Right atrium auricular region (tissue), 2 donors: ENCODE data around the gene NUDT16L1. TPM values are rescaled to one million over a fixed set of nuclear protein-coding genes. Genes with fewer than 3 reads are reported as not detected.

Source experiments
- DNase-seq: peaks from one replicate; pipeline ENCODE4 v3.0.0-alpha.2; 2019; ENCODE audit warnings: low spot score
- H3K27ac ChIP-seq, 2 donors: fragments of 200-600 bp; sonication (generic); 1 replicate in 1 of 2; 2 replicates in 1 of 2; pipeline ENCODE4 v1.5.1; 2016 to 2019
- H3K27me3 ChIP-seq, 2 donors: fragments of 200-600 bp; sonication (generic); one replicate each; pipeline versions ENCODE4 v1.5.1 to v1.6.0; 2017 to 2019
- H3K36me3 ChIP-seq: fragments of 200-600 bp; sonication (generic); one replicate; pipeline ENCODE4 v1.5.1; 2016
- H3K4me1 ChIP-seq, 2 donors: fragments of 200-600 bp; sonication (generic); one replicate each; pipeline versions ENCODE4 v1.5.1 to v1.6.0; 2017 to 2019
- H3K4me3 ChIP-seq, 2 donors: fragments of 200-600 bp; sonication (generic); 1 replicate in 1 of 2; 2 replicates in 1 of 2; pipeline ENCODE4 v1.5.1; 2017 to 2019; ENCODE audit warnings: mild to moderate bottlenecking in 1 of 2, moderate library complexity in 1 of 2
- H3K9me3 ChIP-seq, 2 donors: fragments of 200-600 bp; sonication (generic); one replicate each; pipeline ENCODE4 v1.5.1; 2019
- CTCF ChIP-seq, 2 donors: fragments of 200-600 bp; sonication (generic); IDR thresholded peaks; one replicate each; pipeline ENCODE4 v1.5.1; 2019; ENCODE audit warnings: antibody characterized with exemption in 2 of 2
- total RNA-seq, 2 donors: library from RNA; depleted of rRNA; stranded (reverse); fragments of >200 nt; gene quantifications; one replicate each; pipeline ENCODE4 v1.1.0, GENCODE V29; 2016

The NUDT16L1 gene
- total RNA-seq, 2 donors from 2014 or later, result 25.5 to 61.5 TPM

GRCh38 chr16:4704913-4705312 lies 11.6 kb downstream of the NUDT16L1 start:
- Histone ChIP-seq H3K4me1 (no peaks in the 10 kb centered on the region), H3K27me3 (no peaks in the 10 kb centered on the region), H3K36me3 (peaks cover 66% of the 10 kb centered on the region), H3K4me3 (no peak overlapping the region), H3K27ac (no peak overlapping the region), H3K9me3 (no peaks in the 10 kb centered on the region)
- TF ChIP-seq CTCF (IDR thresholded peaks at IDR 0.05), result no peak
- no peak for DNase-seq

GRCh38 chr16:4706871-4707270 lies 13.5 kb downstream of the NUDT16L1 start:
- no peaks in the 10 kb centered on the region for H3K27me3 ChIP-seq
- TF ChIP-seq CTCF (IDR thresholded peaks at IDR 0.05), result no peak
- no peak for DNase-seq
- H3K36me3 ChIP-seq, result peaks cover 50% of the 10 kb centered on the region
- no peak overlapping the region for H3K27ac ChIP-seq
- no peaks in the 10 kb centered on the region for H3K4me1 ChIP-seq
- no peaks in the 10 kb centered on the region for H3K9me3 ChIP-seq
- H3K4me3 ChIP-seq, result no peak overlapping the region

GRCh38 chr16:4709481-4709880 lies 16.1 kb downstream of the NUDT16L1 start:
- no peak for TF ChIP-seq CTCF (IDR thresholded peaks at IDR 0.05)
- Histone ChIP-seq H3K4me3 (no peak overlapping the region), H3K27ac (no peak overlapping the region), H3K36me3 (peaks cover 42% of the 10 kb centered on the region), H3K9me3 (no peaks in the 10 kb centered on the region), H3K4me1 (no peaks in the 10 kb centered on the region), H3K27me3 (no peaks in the 10 kb centered on the region)
- DNase-seq, result no peak

- Histone ChIP-seq H3K36me3 (peaks cover 27% of the 10 kb centered on the region), H3K4me3 (no peak overlapping the region), H3K27me3 (no peaks in the 10 kb centered on the region), H3K27ac (no peak overlapping the region), H3K9me3 (no peaks in the 10 kb centered on the region), H3K4me1 (no peaks in the 10 kb centered on the region)
- DNase-seq, result no peak
- no peak for TF ChIP-seq CTCF (IDR thresholded peaks at IDR 0.05)
Observed at GRCh38 chr16:4713663-4714501, 20.5 kb downstream of the NUDT16L1 start.

GRCh38 chr16:4714996-4715395 lies 21.6 kb downstream of the NUDT16L1 start:
- Histone ChIP-seq H3K27ac (no peak overlapping the region), H3K9me3 (no peaks in the 10 kb centered on the region), H3K4me3 (no peak overlapping the region), H3K27me3 (no peaks in the 10 kb centered on the region), H3K4me1 (no peaks in the 10 kb centered on the region), H3K36me3 (peaks cover 19% of the 10 kb centered on the region)
- no peak for DNase-seq
- no peak for TF ChIP-seq CTCF (IDR thresholded peaks at IDR 0.05)

GRCh38 chr16:4718466-4718865 lies 25.1 kb downstream of the NUDT16L1 start:
- Histone ChIP-seq H3K36me3 (peaks cover 17% of the 10 kb centered on the region), H3K4me3 (no peak overlapping the region), H3K27ac (no peak overlapping the region), H3K27me3 (no peaks in the 10 kb centered on the region), H3K4me1 (no peaks in the 10 kb centered on the region), H3K9me3 (no peaks in the 10 kb centered on the region)
- TF ChIP-seq CTCF (IDR thresholded peaks at IDR 0.05), result no peak
- DNase-seq, result no peak
